ENCODE measurements around the gene PRDM5. TPM values are rescaled to one million over a fixed set of nuclear protein-coding genes. Genes with fewer than 3 reads are reported as not detected.

PRDM5 gene
- total RNA-seq, 4 donors from 2014 or later = 1.2 to 6.9 (median 4.4) TPM

GRCh38 chr4:120903419-120903818 lies 19.1 kb downstream of the PRDM5 start:
- WGBS, 2 donors = 84 to 91% methylated on average over 2 of the region's 2 CpGs
- intact Hi-C loops (cut with DNase I; ENCODE audit: low total_unique reads) = no loop called here
- TF ChIP-seq, protein P1, sequence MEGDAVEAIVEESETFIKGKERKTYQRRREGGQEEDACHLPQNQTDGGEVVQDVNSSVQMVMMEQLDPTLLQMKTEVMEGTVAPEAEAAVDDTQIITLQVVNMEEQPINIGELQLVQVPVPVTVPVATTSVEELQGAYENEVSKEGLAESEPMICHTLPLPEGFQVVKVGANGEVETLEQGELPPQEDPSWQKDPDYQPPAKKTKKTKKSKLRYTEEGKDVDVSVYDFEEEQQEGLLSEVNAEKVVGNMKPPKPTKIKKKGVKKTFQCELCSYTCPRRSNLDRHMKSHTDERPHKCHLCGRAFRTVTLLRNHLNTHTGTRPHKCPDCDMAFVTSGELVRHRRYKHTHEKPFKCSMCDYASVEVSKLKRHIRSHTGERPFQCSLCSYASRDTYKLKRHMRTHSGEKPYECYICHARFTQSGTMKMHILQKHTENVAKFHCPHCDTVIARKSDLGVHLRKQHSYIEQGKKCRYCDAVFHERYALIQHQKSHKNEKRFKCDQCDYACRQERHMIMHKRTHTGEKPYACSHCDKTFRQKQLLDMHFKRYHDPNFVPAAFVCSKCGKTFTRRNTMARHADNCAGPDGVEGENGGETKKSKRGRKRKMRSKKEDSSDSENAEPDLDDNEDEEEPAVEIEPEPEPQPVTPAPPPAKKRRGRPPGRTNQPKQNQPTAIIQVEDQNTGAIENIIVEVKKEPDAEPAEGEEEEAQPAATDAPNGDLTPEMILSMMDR (IDR thresholded peaks at IDR 0.05) = no peak
- no peak for TF ChIP-seq POLR2A (IDR thresholded peaks at IDR 0.05)
- no peak for DNase-seq (ENCODE audit: low spot score in 2 of 2)
- no peak overlapping the region for H3K4me3 ChIP-seq (ENCODE audit: low read depth, poor library complexity, severe bottlenecking)

DNA sequence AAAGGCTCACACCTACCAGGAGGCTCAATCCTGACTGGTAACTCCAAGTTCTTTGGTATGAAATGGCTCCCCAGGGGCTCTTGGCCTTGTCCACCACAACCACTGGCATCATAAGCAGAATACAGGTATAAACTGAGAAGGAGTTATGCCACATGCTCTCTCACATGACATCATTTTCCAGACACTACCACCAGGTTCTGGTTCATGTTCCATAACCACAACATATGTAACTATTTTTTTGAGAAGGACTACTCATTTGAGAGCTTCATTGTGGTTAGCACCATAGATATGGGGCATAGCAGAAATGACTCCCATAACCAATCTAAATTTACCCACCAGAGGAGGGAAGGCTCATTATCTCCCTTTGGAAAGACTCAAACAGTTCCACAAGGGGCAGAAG lies 19.6 kb downstream of the PRDM5 start:
- TF ChIP-seq, protein P1 (IDR thresholded peaks at IDR 0.05) = no peak
- TF ChIP-seq POLR2A (IDR thresholded peaks at IDR 0.05) = no peak
- DNase-seq (ENCODE audit: low spot score in 2 of 2) = no peak
- H3K4me3 ChIP-seq (ENCODE audit: low read depth, poor library complexity, severe bottlenecking) = no peak overlapping the region
- intact Hi-C loops (cut with DNase I; ENCODE audit: low total_unique reads) = no loop called here

DNA sequence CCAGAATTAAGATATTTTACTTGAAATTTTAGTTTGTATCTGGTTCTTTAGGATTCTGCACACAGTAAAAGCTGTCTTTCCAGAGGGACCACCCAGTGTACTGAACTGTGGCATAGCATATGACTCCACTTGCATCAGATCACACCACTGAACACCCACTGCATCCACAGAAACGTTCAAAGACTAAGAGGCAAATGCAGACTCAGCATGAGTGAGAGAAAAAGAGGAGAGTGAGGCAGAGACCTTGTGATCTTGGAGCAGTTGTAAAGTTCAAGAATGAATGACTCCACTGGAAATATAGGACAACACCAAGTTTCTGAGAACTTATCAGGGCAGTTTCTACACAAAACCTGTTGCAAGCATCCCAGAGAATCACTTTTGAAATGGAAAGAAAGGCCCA lies 20.8 kb downstream of the PRDM5 start:
- no peak for DNase-seq (ENCODE audit: low spot score in 2 of 2)
- 46 to 62% methylated on average over 1 of the region's 1 CpG for WGBS, 2 donors
- intact Hi-C loops (cut with DNase I; ENCODE audit: low total_unique reads) = no loop called here
- no peak overlapping the region for H3K4me3 ChIP-seq (ENCODE audit: low read depth, poor library complexity, severe bottlenecking)
- TF ChIP-seq POLR2A (IDR thresholded peaks at IDR 0.05) = no peak
- TF ChIP-seq, protein P1 (IDR thresholded peaks at IDR 0.05) = no peak

DNA sequence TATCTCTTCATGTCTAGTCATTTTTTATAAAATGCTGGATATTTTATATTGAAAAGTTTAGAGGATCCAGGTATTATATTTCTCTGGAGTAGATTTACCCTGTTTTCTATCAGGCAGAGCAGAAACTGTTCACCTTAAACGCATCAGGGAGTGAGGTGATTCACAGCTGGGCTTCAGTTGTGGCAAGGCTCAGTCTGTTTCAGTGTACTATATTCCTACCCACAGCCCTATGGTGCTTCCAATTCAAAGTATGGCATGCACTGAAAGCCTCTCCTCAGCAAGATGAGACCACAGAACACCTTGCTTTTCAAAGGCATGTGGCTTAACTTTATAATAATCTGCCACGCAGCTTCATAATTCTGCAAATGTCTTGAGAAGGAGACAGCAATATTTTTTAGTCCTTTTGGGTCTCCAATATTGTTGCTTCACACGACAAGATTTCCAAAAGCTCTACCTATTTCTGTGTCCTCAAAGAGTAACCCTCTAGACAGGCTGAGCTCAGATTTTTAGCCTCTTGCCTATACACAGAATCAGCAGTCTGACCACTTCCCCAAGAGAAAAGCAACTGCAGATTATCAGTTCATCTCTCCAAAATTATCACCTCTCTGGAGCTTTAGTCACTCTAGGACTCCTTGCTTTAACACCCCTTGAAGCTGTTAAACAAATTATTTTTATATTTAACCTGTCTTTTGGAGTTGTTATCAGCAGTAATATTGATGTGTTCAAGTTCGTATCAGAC lies 24.4 kb downstream of the PRDM5 start:
- intact Hi-C loops (cut with DNase I; ENCODE audit: low total_unique reads) = no loop called here
- H3K4me3 ChIP-seq (ENCODE audit: low read depth, poor library complexity, severe bottlenecking) = no peak overlapping the region
- TF ChIP-seq, protein P1 (IDR thresholded peaks at IDR 0.05) = no peak
- TF ChIP-seq POLR2A (IDR thresholded peaks at IDR 0.05) = no peak
- 94 to 98% methylated on average over 4 of the region's 4 CpGs for WGBS, 2 donors
- no peak for DNase-seq (ENCODE audit: low spot score in 2 of 2)

DNA sequence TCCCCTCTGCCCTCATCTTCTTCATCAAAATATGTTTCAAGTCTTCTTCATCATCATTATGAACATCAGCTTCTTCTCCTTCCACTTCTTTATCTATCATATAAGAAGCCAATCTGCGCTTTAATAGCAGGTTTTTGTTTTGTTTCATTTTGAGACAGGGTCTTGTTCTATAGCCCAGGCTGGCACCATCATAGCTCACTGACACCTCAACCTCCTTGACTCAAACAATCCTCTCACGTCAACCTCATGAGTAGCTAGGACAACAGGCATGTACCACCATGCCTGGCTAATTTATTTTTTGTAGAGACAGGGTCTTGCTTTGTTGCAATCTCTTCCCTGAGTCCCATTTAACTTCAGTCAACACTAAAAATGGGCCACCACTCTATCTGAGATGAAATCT lies 27.0 kb downstream of the PRDM5 start:
- WGBS, 2 donors = 93 to 98% methylated on average over 2 of the region's 2 CpGs
- intact Hi-C loops (cut with DNase I; ENCODE audit: low total_unique reads) = no loop called here
- no peak overlapping the region for H3K4me3 ChIP-seq (ENCODE audit: low read depth, poor library complexity, severe bottlenecking)
- TF ChIP-seq POLR2A (IDR thresholded peaks at IDR 0.05) = no peak
- TF ChIP-seq, protein P1 (IDR thresholded peaks at IDR 0.05) = no peak
- DNase-seq (ENCODE audit: low spot score in 2 of 2) = no peak

- no peak for DNase-seq (ENCODE audit: low spot score in 2 of 2)
- H3K4me3 ChIP-seq (ENCODE audit: low read depth, poor library complexity, severe bottlenecking) = no peak overlapping the region
- no peak for TF ChIP-seq POLR2A (IDR thresholded peaks at IDR 0.05)
- TF ChIP-seq, protein P1 (IDR thresholded peaks at IDR 0.05) = no peak
- intact Hi-C loops (cut with DNase I; ENCODE audit: low total_unique reads) = no loop called here
- WGBS, 2 donors = 69 to 94% methylated on average over 2 of the region's 2 CpGs
Measured at GRCh38 chr4:120893314-120893713, 29.2 kb downstream of the PRDM5 start.
